Measurements from ENCODE around the gene GAL3ST2. TPM values are rescaled to one million over a fixed set of nuclear protein-coding genes. Genes with fewer than 3 reads are reported as not detected.

GAL3ST2 gene
- total RNA-seq, 6 experiments from 2014 or later, result 0.53 to 0.83 (median 0.70) TPM; not detected in 3

GRCh38 chr2:241750076-241750840 lies 26.4 kb upstream of the GAL3ST2 start:
- TF ChIP-seq CTCF (IDR thresholded peaks at IDR 0.05) (no peak), POLR2A (IDR thresholded peaks at IDR 0.05) (no peak)
- Histone ChIP-seq H3K4me3 (no peak overlapping the region), H3K36me3 (peaks cover 0 to 18% (median 3%) of the 10 kb centered on the region in 4 donors), H3K4me1 (no peaks in the 10 kb centered on the region), H3K9me3 (no peaks in the 10 kb centered on the region), H3K27me3 (no peaks in the 10 kb centered on the region), H3K27ac (no peak overlapping the region)
- DNase-seq, result no peak
- 53% methylated on average over 10 of the region's 22 CpGs for WGBS (ENCODE audit: insufficient coverage, low coverage, low lambda C conversion rate, missing lambda C conversion rate)
- intact Hi-C loops (cut with DNase I), result no loop called here
- peak in 2 of 4 donors; percentile 11 to 29 for ATAC-seq

DNA sequence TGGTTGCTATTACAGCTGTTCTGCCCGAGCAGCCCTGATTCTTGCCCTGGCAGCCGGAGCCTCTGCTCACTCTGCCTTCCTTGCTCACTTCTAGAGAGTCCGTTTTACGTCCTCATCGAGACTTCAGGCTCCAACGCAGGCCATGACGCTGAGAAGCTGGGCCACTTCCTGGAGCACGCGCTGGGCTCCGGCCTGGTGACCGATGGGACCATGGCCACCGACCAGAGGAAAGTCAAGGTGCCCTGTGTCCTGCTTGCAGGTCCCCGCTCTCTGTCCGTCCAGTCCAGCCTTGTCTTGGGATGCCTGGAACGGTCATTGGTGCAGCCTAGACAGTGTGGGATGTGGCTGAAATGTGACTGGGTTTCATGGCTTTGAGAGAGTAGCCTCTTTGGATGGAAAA lies 25.5 kb upstream of the GAL3ST2 start:
- no peaks in the 10 kb centered on the region for H3K27me3 ChIP-seq
- H3K9me3 ChIP-seq, result no peaks in the 10 kb centered on the region
- H3K4me1 ChIP-seq, result no peaks in the 10 kb centered on the region
- intact Hi-C loops (cut with DNase I), result no loop called here
- peaks cover 0 to 14% (median 5%) of the 10 kb centered on the region in 4 donors for H3K36me3 ChIP-seq
- no peak overlapping the region for H3K27ac ChIP-seq
- no peak for ATAC-seq
- no peak for DNase-seq
- TF ChIP-seq POLR2A (IDR thresholded peaks at IDR 0.05) (no peak), CTCF (IDR thresholded peaks at IDR 0.05) (no peak)
- WGBS (ENCODE audit: insufficient coverage, low coverage, low lambda C conversion rate, missing lambda C conversion rate), result 61% methylated on average over 5 of the region's 15 CpGs
- no peak overlapping the region for H3K4me3 ChIP-seq

DNA sequence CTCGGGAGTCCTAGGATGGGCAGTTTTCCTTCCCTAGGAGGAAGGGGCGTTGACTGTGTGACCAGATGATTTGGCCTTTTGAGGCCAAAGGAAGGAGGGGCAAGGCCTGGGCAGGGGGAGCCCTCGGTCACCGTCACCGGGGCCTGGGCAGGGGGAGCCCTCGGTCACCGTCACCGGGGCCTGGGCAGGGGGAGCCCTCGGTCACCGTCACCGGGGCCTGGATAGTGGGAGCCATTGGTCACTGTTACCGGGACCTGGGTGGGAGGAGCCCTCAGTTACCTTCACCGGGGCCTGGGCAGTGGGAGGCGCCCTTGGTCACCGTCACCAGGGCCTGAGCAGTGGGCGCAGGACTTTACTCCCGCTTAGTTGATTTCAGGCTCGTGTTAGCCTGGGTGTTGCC lies 24.8 kb upstream of the GAL3ST2 start:
- DNase-seq (no peak), ATAC-seq (no peak)
- no peaks in the 10 kb centered on the region for H3K9me3 ChIP-seq
- intact Hi-C loops (cut with DNase I), result no loop called here
- peaks cover 0 to 18% (median 7%) of the 10 kb centered on the region in 4 donors for H3K36me3 ChIP-seq
- no peak overlapping the region for H3K4me3 ChIP-seq
- no peaks in the 10 kb centered on the region for H3K4me1 ChIP-seq
- H3K27me3 ChIP-seq, result no peaks in the 10 kb centered on the region
- 100% methylated on average over 1 of the region's 18 CpGs for WGBS (ENCODE audit: insufficient coverage, low coverage, low lambda C conversion rate, missing lambda C conversion rate)
- TF ChIP-seq CTCF (IDR thresholded peaks at IDR 0.05), result no peak
- TF ChIP-seq POLR2A (IDR thresholded peaks at IDR 0.05), result no peak
- no peak overlapping the region for H3K27ac ChIP-seq

DNA sequence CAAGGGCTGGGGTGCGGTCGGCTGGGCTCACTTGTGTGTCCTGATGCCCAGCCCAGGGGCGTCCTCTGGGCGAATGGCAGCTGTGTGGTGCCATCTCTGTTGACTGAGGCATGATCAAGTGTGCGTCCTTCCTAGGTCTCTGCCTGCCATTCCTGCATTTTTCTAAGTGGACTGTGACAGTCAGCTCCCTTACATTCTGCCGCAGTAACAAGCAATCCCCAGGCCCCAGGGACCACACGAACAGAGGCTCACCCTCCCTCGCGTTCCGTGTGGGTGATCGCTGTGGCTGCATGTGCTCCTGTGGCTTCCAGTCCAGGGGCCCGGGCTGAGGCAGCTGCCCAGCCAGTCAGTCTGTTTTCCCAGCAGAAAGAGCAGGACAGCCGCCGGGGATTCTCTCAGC lies 24.4 kb upstream of the GAL3ST2 start:
- WGBS (ENCODE audit: insufficient coverage, low coverage, low lambda C conversion rate, missing lambda C conversion rate), result no CpG with 5 or more reads among the region's 14 CpGs
- no peak for TF ChIP-seq POLR2A (IDR thresholded peaks at IDR 0.05)
- no peak for TF ChIP-seq CTCF (IDR thresholded peaks at IDR 0.05)
- Histone ChIP-seq H3K4me1 (no peaks in the 10 kb centered on the region), H3K27me3 (no peaks in the 10 kb centered on the region), H3K4me3 (no peak overlapping the region), H3K36me3 (peaks cover 0 to 21% (median 9%) of the 10 kb centered on the region in 4 donors), H3K9me3 (no peaks in the 10 kb centered on the region), H3K27ac (no peak overlapping the region)
- DNase-seq, result no peak
- ATAC-seq, result no peak
- intact Hi-C loops (cut with DNase I), result no loop called here
